ENCODE data around the gene AFF1. TPM values are rescaled to one million over a fixed set of nuclear protein-coding genes. Genes with fewer than 3 reads are reported as not detected.

The AFF1 gene
- total RNA-seq, 1 donor from 2014 or later, result 90.6 TPM

DNA sequence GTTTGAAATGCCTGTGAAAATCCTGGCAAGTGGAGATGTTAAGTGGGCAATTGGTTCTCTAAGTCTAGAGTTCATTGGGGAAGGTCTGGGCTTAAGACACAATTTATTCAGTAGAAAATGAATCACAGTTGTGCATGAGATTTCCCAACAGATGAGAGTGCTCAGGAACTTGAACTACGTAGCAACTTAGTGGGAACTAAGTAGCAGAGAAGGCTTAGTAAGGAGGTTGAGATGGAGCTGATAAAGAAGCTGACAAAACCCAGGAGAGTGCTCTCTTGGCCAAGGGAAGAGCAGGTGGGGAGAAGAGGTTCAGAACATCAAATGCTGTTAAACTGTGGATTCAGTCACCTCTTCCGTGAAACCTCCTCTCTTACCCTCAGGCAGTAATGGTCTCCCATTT is 33.0 kb downstream of the AFF1 start:
- no peak overlapping the region for H3K4me3 ChIP-seq
- TF ChIP-seq, protein P1, sequence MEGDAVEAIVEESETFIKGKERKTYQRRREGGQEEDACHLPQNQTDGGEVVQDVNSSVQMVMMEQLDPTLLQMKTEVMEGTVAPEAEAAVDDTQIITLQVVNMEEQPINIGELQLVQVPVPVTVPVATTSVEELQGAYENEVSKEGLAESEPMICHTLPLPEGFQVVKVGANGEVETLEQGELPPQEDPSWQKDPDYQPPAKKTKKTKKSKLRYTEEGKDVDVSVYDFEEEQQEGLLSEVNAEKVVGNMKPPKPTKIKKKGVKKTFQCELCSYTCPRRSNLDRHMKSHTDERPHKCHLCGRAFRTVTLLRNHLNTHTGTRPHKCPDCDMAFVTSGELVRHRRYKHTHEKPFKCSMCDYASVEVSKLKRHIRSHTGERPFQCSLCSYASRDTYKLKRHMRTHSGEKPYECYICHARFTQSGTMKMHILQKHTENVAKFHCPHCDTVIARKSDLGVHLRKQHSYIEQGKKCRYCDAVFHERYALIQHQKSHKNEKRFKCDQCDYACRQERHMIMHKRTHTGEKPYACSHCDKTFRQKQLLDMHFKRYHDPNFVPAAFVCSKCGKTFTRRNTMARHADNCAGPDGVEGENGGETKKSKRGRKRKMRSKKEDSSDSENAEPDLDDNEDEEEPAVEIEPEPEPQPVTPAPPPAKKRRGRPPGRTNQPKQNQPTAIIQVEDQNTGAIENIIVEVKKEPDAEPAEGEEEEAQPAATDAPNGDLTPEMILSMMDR (IDR thresholded peaks at IDR 0.05), result no peak
- H3K27ac ChIP-seq, result no peak overlapping the region
- intact Hi-C loops (cut with DNase I), result no loop called here
- DNase-seq (no peak), ATAC-seq (peak; percentile 66 to 69)
- H3K27me3 ChIP-seq (ENCODE audit: low read depth), result no peaks in the 10 kb centered on the region
- no peaks in the 10 kb centered on the region for H3K9me3 ChIP-seq
- no peaks in the 10 kb centered on the region for H3K36me3 ChIP-seq
- H3K4me1 ChIP-seq, result peaks cover 55% of the 10 kb centered on the region

DNA sequence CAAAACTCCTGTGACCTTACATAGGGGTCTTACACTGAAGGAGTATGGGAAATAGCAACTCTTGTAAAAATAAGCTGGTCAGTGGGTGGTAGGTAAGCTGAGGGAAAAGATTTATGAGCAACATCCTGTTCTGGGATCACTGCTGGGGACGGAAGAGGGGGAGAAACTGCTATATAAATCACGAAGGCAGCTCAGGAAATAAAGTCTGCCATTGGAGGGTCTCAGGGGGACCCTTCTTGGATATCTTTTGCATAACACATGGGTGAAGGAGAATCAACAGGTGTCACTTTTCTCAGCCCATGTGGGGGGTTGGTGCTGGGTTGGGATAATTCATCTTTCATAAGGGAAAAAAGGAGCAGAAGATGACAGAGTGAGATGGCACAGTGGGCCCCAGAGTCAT is 33.7 kb downstream of the AFF1 start:
- TF ChIP-seq, protein P1 (IDR thresholded peaks at IDR 0.05), result no peak
- Histone ChIP-seq H3K4me1 (peaks cover 63% of the 10 kb centered on the region), H3K27me3 (ENCODE audit: low read depth) (no peaks in the 10 kb centered on the region), H3K9me3 (no peaks in the 10 kb centered on the region), H3K4me3 (no peak overlapping the region), H3K27ac (no peak overlapping the region), H3K36me3 (no peaks in the 10 kb centered on the region)
- intact Hi-C loops (cut with DNase I), result no loop called here
- ATAC-seq (no peak), DNase-seq (no peak)

DNA sequence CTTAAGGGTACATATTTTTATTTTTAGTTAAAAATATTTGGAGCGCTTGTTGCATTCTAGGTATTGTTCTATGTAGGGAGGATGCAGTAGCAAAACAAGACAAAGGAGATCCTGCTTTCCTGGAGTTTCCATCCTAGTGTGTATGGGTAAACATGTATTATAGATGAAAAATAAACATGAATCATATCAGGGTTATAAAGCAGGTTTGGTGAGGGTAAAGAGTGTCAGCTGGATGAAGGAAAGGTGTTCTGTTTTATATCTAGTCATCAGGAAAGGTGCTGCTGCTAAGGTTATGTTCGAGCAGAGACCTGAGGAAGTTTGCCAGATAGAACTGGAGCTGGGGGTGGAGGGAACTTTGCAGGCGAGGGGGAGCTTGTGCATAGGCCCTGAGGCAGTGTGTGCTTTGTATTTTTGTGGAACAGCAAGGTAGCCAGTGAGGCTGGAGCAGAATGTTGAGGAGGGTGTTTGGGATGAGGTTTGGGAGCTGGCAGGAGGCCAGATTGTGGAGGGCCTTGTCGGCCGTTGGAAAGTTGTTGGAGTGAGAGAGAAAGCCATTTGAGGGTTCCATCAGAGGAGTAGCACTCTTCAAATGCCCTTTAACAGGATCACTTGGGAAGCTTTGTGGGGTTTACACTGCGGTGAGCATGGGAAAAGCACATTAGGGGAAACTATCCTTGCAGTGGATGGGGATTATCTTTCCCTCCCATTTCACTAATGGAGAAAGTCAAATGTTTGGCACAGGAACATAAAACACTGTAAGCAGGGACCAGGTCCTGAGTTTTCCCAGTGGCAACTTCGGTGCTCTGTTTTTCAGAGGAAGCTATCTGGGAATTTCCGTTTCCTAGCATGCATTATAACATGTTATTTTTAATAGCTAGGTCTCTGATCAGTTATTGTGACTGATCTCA is 35.9 kb downstream of the AFF1 start:
- ATAC-seq (no peak), DNase-seq (no peak)
- Histone ChIP-seq H3K36me3 (no peaks in the 10 kb centered on the region), H3K9me3 (no peaks in the 10 kb centered on the region), H3K4me3 (no peak overlapping the region), H3K4me1 (peaks cover 67% of the 10 kb centered on the region), H3K27me3 (ENCODE audit: low read depth) (no peaks in the 10 kb centered on the region), H3K27ac (no peak overlapping the region)
- TF ChIP-seq, protein P1 (IDR thresholded peaks at IDR 0.05), result no peak
- intact Hi-C loops (cut with DNase I), result no loop called here

DNA sequence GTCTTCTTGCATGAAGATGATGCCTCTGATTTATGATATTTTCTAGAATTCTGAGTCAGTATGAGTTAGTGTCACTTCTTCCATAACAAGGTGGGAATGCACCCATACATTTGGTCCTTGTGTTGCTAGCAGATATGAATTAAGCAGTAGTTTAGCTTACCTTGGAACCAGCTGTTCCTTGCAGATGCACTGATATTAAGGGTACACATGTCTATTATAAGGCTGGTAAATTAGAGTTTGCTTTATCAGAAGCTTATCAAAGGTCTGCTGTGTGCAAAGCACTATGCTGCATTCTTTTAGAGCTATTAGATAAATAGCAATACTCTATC is 36.5 kb downstream of the AFF1 start:
- no peaks in the 10 kb centered on the region for H3K9me3 ChIP-seq
- TF ChIP-seq, protein P1 (IDR thresholded peaks at IDR 0.05), result no peak
- no peak overlapping the region for H3K27ac ChIP-seq
- intact Hi-C loops (cut with DNase I), result no loop called here
- peaks cover 66% of the 10 kb centered on the region for H3K4me1 ChIP-seq
- ATAC-seq (no peak), DNase-seq (no peak)
- no peak overlapping the region for H3K4me3 ChIP-seq
- H3K36me3 ChIP-seq, result no peaks in the 10 kb centered on the region
- H3K27me3 ChIP-seq (ENCODE audit: low read depth), result no peaks in the 10 kb centered on the region

DNA sequence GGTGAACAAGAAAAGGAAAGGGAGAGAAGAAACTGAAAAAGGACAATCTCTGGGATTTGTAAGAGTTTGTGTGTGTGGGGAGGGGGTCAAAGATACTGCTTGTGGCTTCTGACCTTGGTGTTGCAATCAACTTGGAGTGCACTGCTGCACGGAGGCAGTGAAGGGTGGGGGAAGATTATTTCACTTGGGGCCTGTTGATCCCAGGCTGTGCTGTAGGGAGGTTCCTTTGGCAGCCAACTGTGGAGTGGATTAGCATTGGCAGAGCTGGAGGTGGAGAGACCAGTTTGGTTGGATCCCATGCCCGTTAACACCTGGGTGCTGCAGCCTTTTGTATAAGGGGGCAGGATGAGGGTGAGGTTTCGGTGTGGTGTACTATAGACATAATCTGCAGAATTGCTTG is 38.2 kb downstream of the AFF1 start:
- Histone ChIP-seq H3K27ac (no peak overlapping the region), H3K36me3 (no peaks in the 10 kb centered on the region), H3K4me1 (peaks cover 63% of the 10 kb centered on the region), H3K4me3 (no peak overlapping the region), H3K9me3 (no peaks in the 10 kb centered on the region), H3K27me3 (ENCODE audit: low read depth) (no peaks in the 10 kb centered on the region)
- intact Hi-C loops (cut with DNase I), result no loop called here
- peak; percentile 67 for DNase-seq
- TF ChIP-seq, protein P1 (IDR thresholded peaks at IDR 0.05), result no peak
- ATAC-seq, result peak; percentile 90 to 91

Measured in lower lobe of right lung (tissue), 2 donors.